PFSK-1 (cell line): ENCODE measurements around the gene GMDS.

Experiments used
- POLR2AphosphoS5 ChIP-seq: IDR thresholded peaks from 2 replicates; pipeline ENCODE4 v1.6.1; 2012; ENCODE audit warnings: low read depth, mild to moderate bottlenecking, control low read depth, low read length, moderate library complexity
- SIN3A ChIP-seq: IDR thresholded peaks from 2 replicates; pipeline ENCODE4 v1.6.1; 2012; ENCODE audit warnings: mild to moderate bottlenecking, low read length, moderate library complexity, borderline replicate concordance; ENCODE audit not compliant: insufficient read depth
- TAF1 ChIP-seq: IDR thresholded peaks from 2 replicates; pipeline ENCODE4 v1.6.1; 2012; ENCODE audit warnings: low read length, control low read depth, borderline replicate concordance; ENCODE audit not compliant: insufficient read depth

GRCh38 chr6:2188397-2188796, 57.0 kb downstream of the GMDS start:
- TF ChIP-seq POLR2AphosphoS5 (no peak), SIN3A (no peak), TAF1 (no peak)
